AG09309 (cell line): ENCODE data around the gene SH3PXD2A.

ENCODE experiments used
- DNase-seq: peaks from one replicate; pipeline ENCODE4 v3.0.0-alpha.2; 2010; ENCODE audit warnings: low read depth
- H3K4me3 ChIP-seq: 2 replicates; pipeline ENCODE4 v1.5.1; 2011; ENCODE audit warnings: mild to moderate bottlenecking, low read depth, low read length, moderate library complexity; ENCODE audit not compliant: control insufficient read depth
- TF ChIP-seq, protein P1 (sequence below): IDR thresholded peaks from 2 replicates; pipeline ENCODE4 v1.5.1; 2011; ENCODE audit warnings: mild to moderate bottlenecking, low read depth, low read length, inconsistent platforms; ENCODE audit not compliant: insufficient read depth, control insufficient read depth; ENCODE audit errors: missing control alignments

The SH3PXD2A gene

DNA sequence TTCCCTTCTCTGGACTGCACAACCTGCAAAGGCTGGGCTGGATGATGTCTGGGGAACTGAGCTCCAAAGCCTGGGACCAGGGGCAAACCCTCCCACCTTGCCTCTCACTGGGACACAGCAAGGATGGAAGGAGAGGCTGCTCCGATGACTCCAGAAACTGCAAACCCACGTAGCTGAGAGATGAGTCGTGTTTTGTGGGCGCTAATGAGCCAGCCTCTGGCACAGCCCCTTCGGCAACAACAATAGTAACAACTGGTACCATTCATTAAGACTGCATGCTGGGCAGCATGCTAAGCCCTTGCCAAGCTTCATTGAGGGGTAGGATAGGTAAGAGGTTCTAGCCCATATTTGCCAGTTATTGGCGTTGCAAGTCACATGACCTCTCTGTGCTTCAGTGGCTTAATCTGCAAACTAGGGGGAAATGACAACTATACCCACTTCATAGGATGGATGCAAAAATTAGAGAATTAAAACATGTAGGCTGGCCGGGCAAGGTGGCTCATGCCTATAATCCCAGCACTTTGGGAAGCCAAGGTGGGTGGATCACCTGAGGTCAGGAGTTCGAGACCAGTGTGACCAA, 145.9 kb downstream of the SH3PXD2A start:
- DNase-seq = no peak
- TF ChIP-seq, protein P1, sequence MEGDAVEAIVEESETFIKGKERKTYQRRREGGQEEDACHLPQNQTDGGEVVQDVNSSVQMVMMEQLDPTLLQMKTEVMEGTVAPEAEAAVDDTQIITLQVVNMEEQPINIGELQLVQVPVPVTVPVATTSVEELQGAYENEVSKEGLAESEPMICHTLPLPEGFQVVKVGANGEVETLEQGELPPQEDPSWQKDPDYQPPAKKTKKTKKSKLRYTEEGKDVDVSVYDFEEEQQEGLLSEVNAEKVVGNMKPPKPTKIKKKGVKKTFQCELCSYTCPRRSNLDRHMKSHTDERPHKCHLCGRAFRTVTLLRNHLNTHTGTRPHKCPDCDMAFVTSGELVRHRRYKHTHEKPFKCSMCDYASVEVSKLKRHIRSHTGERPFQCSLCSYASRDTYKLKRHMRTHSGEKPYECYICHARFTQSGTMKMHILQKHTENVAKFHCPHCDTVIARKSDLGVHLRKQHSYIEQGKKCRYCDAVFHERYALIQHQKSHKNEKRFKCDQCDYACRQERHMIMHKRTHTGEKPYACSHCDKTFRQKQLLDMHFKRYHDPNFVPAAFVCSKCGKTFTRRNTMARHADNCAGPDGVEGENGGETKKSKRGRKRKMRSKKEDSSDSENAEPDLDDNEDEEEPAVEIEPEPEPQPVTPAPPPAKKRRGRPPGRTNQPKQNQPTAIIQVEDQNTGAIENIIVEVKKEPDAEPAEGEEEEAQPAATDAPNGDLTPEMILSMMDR = no peak

DNA sequence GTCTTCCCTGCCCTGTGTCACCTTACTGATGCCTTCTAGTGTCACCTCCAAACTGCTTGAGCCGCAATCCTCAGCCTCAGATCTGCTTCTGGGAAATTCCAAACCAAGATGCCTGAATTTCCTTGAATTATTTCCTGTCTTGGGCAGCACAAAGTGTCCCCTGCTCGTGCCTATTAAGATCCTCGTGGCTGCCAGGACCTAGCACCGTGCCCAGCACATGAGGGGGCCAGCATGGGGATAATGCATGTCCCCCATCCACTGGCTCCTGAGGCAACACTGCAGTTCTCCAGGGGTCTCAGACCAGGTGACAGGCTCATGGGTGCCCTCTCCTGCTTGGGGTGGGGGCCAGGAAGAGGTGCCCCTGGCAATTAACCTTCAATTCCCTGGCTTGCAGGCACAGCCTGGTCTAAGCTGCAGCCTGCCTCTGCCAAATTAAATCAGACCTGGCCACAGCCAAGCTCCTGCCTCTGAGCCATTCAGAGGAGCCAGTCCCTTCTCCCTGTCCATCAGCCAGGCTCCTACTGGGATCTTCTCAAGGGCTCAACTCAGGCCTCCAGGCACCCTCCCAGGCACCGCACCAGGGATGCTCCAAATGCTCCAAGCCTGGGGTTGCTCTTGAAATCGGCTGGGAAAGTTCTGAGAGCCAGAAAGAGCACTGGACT, 146.6 kb downstream of the SH3PXD2A start:
- H3K4me3 ChIP-seq = no peak overlapping the region
- TF ChIP-seq, protein P1 = no peak
- no peak for DNase-seq

More for the DNA sequence above, 145.9 kb downstream of the SH3PXD2A start:
- no peak overlapping the region for H3K4me3 ChIP-seq

DNA sequence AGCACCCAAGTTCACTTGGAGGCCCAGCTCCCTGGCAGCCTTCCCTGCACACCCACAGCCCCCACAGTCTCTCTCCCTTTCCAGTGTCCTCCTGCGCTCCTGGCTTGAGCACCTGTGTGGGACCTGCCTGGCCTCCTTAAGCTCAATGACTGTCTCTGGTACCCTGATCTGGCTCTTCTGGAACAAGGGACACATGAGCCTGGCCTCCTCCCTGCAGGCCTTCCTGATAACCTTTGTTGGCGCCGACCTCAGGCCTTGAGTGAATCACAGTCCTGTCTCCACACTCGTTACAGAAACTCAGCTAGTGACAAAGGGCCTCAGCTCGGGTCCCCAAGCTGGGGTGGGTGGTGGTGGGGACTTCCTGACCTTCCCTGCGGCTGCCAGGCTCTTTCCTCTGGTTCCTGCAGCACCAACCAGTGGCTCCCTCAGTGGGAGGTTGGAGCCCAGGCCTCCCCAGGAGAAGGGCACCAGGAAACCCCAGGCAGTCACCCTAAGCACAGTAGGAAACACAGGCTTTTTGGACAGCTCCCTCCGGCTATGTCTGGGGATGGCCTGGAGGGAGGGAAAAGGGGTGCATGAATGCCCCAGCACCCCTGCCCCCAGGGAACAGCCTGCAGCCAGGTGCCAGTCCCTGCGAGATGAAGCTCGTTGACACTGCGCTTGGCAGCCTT, 147.3 kb downstream of the SH3PXD2A start:
- TF ChIP-seq, protein P1 = no peak
- no peak for DNase-seq
- no peak overlapping the region for H3K4me3 ChIP-seq

DNA sequence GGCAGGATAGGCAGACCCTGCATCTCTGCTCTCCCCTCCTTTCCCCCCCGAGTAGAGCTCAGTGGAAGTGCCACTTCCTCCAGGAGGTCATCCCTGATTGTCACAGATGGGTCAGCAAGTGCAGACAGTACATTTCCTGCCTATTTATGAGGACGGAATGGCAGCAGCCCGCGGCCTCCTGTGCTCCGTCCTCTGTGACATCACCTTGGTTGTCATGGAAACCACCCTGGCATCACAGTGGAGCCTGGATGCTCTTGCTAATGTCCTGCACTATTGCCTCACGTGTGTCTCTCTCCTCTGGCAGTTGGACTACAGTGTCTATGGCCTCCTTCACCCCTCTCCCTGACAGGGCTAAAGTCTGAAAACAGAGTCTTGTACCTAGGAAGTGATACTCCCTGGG, 148.6 kb downstream of the SH3PXD2A start:
- no peak for DNase-seq
- TF ChIP-seq, protein P1 = no peak
- H3K4me3 ChIP-seq = no peak overlapping the region

DNA sequence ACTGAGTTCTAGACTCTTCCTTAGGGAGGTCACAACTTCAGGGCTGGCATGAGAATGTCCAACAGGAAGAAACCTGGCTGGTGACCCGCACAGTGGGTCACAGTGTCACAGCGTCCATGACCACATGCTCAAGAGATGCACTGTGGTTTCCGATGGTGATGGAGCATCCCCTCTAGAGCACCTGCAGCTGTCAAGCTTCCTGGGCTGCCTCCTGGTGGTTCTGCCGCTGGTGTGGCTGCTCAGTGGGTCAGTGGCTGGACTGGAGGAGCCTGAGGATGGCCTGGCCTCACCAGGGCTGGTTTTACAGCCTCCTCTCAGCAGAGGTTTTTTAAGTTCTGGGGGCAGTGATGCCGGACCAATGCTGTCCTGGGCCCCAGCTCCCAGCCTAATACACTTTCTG, 149.3 kb downstream of the SH3PXD2A start:
- no peak overlapping the region for H3K4me3 ChIP-seq
- TF ChIP-seq, protein P1 = no peak
- no peak for DNase-seq

DNA sequence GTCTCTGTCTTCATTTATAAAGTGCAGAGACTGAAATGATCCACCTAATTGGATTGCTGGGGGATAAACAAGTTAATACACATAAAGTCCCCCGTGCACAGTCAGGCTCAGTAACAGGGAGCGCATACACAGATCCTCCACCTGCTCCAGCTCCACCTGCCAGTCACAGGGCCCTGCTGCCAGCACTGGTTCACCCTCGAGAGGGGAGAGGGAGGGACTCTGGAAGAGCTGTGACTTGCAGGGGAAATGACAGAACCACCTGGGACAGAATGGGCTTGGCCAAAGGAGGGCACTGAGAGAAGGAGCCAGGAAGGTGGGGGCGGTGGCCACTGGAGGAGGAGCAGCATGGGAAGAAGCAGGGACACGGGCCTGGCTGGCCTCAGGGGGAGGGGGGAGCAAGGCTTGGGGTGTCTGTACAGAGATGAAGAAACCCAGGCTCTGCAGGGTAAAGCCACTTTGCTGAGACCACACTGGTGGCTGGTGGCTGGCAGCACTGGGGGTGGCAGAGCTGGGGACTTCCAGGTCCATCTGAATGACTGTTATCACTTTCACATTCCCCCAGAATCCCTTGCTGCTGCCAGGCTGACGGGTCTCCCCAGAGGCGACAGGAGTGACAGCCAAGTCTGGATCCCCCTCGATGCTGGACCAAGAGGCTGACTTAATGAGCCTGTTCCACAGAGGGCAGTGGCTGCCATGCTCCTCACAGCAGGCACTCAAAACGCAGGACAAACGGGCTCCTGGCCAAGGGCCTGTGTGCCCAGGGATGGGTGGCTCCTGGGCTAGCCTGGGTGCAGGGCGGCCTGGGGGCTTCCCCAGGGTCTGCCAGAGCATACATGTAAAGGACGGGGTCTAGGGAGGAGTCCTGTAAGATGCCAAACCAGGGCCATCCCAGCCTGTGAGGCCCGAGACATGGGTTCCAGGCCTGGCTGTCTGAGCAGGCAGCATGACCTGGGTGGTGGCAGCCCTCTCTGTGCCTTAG, 151.1 kb downstream of the SH3PXD2A start:
- no peak overlapping the region for H3K4me3 ChIP-seq
- DNase-seq = no peak
- TF ChIP-seq, protein P1 = no peak
